Type B pancreatic cell (in vitro differentiated cells): Measurements from ENCODE around the gene KRT9. TPM values are rescaled to one million over a fixed set of nuclear protein-coding genes. Genes with fewer than 3 reads are reported as not detected.

Experiments
- DNase-seq: peaks from one replicate; pipeline ENCODE4 v3.0.0; 2021; ENCODE audit warnings: mixed read lengths; ENCODE audit not compliant: unreplicated experiment; ENCODE audit errors: extremely low spot score
- H3K27ac Mint-ChIP-seq: 2 replicates; pipeline ENCODE4 v1.8.0; 2021; ENCODE audit warnings: mild to moderate bottlenecking, mixed read lengths
- H3K27me3 Mint-ChIP-seq: 2 replicates; pipeline ENCODE4 v1.8.0; 2021; ENCODE audit warnings: mixed read lengths
- H3K36me3 Mint-ChIP-seq: 2 replicates; pipeline ENCODE4 v1.8.0; 2021; ENCODE audit warnings: mixed read lengths
- H3K4me1 Mint-ChIP-seq: one replicate; pipeline ENCODE4 v1.8.0; 2021; ENCODE audit warnings: mixed read lengths; ENCODE audit not compliant: unreplicated experiment
- H3K4me3 Mint-ChIP-seq: 2 replicates; pipeline ENCODE4 v1.8.0; 2021; ENCODE audit warnings: mild to moderate bottlenecking, mixed read lengths
- H3K9me3 Mint-ChIP-seq: 2 replicates; pipeline ENCODE4 v1.8.0; 2021; ENCODE audit warnings: mixed read lengths
- CTCF ChIP-seq: fragments of 200-600 bp; sonication (generic); conservative IDR thresholded peaks from 2 replicates; pipeline ENCODE4 v1.5.0; 2021; ENCODE audit warnings: antibody characterized with exemption, mild to moderate bottlenecking
- total RNA-seq: library from RNA; stranded (reverse); gene quantifications from 2 replicates; pipeline ENCODE4 v1.2.1, GENCODE V29; 2021; ENCODE audit warnings: low replicate concordance

Gene KRT9
- total RNA-seq, 1 donor from 2014 or later, result 0.85 TPM

DNA sequence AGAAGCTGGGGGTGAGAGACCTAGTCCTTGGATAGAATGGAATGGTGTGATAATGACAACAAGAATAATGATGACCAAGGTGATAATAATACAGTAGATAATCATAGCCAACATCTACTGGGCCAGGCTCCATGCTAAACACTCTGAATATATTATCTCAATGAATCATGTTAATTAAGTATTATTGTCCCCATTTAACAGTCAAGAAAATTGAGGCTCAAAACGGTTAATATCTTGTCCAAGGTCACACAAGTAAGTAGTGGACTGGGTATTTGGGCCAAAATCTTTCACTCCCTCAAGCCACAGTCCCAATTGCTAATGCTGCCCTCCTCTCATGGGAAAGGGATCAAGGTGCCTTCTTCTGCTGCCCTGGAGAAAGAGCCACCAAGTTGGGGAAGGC lies 39.9 kb downstream of the KRT9 start:
- peaks cover 24% of the 10 kb centered on the region for H3K4me1 Mint-ChIP-seq
- TF ChIP-seq CTCF, result no peak
- no peak overlapping the region for H3K4me3 Mint-ChIP-seq
- peaks cover under 1% of the 10 kb centered on the region for H3K36me3 Mint-ChIP-seq
- DNase-seq, result no peak
- H3K27me3 Mint-ChIP-seq, result peaks cover 31% of the 10 kb centered on the region
- no peak overlapping the region for H3K27ac Mint-ChIP-seq
- no peaks in the 10 kb centered on the region for H3K9me3 Mint-ChIP-seq

GRCh38 chr17:41530062-41531048 lies 41.5 kb downstream of the KRT9 start:
- Mint-ChIP-seq H3K27ac (peak overlapping the region; percentile 99), H3K9me3 (no peaks in the 10 kb centered on the region), H3K36me3 (peaks cover 11% of the 10 kb centered on the region), H3K4me3 (peak overlapping the region; percentile 89), H3K4me1 (peaks cover 21% of the 10 kb centered on the region), H3K27me3 (peaks cover 46% of the 10 kb centered on the region)
- no peak for DNase-seq
- no peak for TF ChIP-seq CTCF

DNA sequence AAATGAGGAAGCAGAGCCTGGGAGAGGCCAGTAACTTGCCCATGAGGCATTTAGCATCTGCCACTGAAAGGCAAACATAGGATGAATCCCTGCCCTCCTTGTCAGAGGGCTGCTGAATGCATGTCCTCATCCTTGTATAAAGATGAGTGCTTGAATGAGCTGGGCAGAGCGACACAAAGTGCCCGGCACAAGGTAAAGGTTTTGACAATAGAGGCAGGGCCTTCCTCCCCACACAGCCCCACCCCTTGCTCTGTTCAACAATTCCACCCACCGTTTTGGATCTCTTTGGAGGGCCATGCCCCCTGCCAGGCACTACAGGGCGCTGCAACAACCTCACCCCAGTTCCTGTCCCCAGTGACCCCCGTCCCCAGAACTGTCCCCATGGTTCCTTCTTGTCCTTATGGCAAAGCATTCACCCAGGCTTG lies 42.4 kb downstream of the KRT9 start:
- Mint-ChIP-seq H3K4me1 (peaks cover 17% of the 10 kb centered on the region), H3K9me3 (no peaks in the 10 kb centered on the region), H3K27me3 (peaks cover 46% of the 10 kb centered on the region), H3K36me3 (peaks cover 17% of the 10 kb centered on the region), H3K4me3 (peak overlapping the region; percentile 89), H3K27ac (peak overlapping the region; percentile 99)
- no peak for TF ChIP-seq CTCF
- DNase-seq, result no peak

DNA sequence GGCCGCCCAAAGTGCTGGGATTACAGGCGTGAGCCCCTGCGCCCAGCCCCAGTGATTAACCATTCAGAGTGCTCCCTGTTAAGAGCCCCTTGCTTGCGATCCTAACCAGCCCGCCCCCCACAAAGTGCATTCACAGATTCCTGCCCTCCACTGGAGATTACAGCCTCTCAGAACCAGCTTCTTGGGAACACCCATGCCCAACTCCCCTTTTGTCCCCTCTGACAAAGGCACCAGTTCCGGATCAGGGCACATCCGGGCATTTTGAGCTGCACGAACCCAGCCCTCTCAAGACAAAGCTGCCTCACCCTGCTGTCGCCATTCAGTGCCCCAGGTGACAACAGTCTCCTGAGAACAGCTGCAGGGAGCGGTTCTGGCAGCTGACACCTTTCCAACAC lies 42.9 kb downstream of the KRT9 start:
- peaks cover 17% of the 10 kb centered on the region for H3K36me3 Mint-ChIP-seq
- H3K27ac Mint-ChIP-seq, result peak overlapping the region; percentile 99
- peak overlapping the region; percentile 89 for H3K4me3 Mint-ChIP-seq
- no peak for DNase-seq
- H3K27me3 Mint-ChIP-seq, result peaks cover 46% of the 10 kb centered on the region
- peaks cover 17% of the 10 kb centered on the region for H3K4me1 Mint-ChIP-seq
- no peaks in the 10 kb centered on the region for H3K9me3 Mint-ChIP-seq
- TF ChIP-seq CTCF, result no peak

DNA sequence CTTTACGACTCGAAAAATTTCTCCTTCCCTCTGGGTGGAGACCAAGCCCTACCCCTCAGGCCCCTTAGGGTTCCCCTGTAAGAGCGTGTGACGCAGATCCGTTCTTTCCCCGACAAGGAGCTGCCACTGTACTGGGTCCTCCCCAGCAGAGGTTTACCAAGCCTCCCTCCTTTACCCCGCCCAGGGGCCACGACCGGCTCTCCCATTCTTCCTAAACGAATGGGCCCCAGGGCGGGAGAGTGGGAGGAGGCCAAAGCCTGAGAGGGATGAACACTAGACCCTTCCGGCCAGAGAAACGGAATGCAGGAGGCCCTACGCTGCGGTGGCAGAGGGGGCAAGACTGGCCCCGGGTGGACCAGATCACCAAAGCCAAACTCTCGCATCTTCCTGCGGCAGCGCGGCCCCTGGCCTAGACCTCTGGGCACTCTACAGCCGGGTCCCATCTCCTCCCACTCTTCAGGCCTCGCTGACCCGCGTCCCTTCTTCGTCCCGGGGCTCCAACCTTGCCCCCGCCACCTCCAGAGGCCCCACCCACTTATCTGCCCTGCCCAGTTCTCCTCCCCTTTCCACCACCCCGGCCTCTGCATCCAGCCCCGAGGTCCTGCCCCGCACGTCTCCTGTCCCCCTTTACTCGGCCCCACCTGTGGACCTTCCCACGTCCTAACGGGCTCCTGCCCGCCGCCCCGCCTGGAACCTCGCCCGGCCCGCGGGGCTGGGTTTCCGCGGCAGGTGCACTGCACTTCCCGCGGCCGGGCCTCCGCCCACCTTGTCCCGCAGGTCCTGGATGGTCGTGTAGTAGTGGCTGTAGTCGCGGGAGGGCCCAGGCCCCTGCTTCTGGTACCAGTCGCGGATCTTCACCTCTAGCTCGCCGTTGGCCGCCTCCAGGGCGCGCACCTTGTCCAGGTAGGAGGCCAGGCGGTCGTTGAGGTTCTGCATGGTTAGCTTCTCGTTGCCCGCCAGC lies 44.5 kb downstream of the KRT9 start:
- DNase-seq, result no peak
- Mint-ChIP-seq H3K9me3 (no peaks in the 10 kb centered on the region), H3K36me3 (peaks cover 21% of the 10 kb centered on the region), H3K4me1 (peaks cover 17% of the 10 kb centered on the region), H3K4me3 (peak overlapping the region; percentile 89), H3K27me3 (peaks cover 42% of the 10 kb centered on the region), H3K27ac (peak overlapping the region; percentile 99)
- TF ChIP-seq CTCF, result no peak
